SKM-1 treated with dmso at 0.1 percent for 144 hours (cell line): Measurements from ENCODE around the gene CRYBA2.
A peak's percentile ranks its signal among the peaks of the same experiment; 100 is the strongest.

Experiments
- DNase-seq: peaks from one replicate; lab custom pipeline; 2025; ENCODE audit not compliant: unreplicated experiment; lab: John Stamatoyannopoulos, UW

The CRYBA2 gene

GRCh38 chr2:218993345-218994315 is at the start of gene CRYBA2:
Gene CRYBA2 (minus strand): TSS chr2:218993422. CDS start chr2:218993176, 246 bp downstream.
- no peak for DNase-seq

- DNase-seq: no peak
Observed at GRCh38 chr2:219042750-219043149, 49.5 kb upstream of the CRYBA2 start.

GRCh38 chr2:219042157-219042556 is 48.9 kb upstream of the CRYBA2 start:
- no peak for DNase-seq

GRCh38 chr2:219041252-219041651 is 48.0 kb upstream of the CRYBA2 start, which contains the start of gene CFAP65:
Gene CFAP65 (minus strand): TSS chr2:219041516. CDS start chr2:219039048, 2,468 bp downstream.
- no peak for DNase-seq

GRCh38 chr2:219038600-219038999 is 45.4 kb upstream of the CRYBA2 start:
- DNase-seq: no peak

GRCh38 chr2:219037783-219038499 is 44.7 kb upstream of the CRYBA2 start:
- DNase-seq: no peak

- DNase-seq: no peak
Observed at GRCh38 chr2:219035942-219036341, 42.7 kb upstream of the CRYBA2 start.

GRCh38 chr2:219034823-219035222 is 41.6 kb upstream of the CRYBA2 start:
- no peak for DNase-seq

GRCh38 chr2:219032051-219032745 is 39.0 kb upstream of the CRYBA2 start:
- no peak for DNase-seq

GRCh38 chr2:219031005-219031738 is 38.0 kb upstream of the CRYBA2 start:
- no peak for DNase-seq

GRCh38 chr2:219030177-219030940 is 37.1 kb upstream of the CRYBA2 start:
- DNase-seq: no peak

- peak; percentile 58 for DNase-seq
Observed at GRCh38 chr2:219029829-219030165, 36.6 kb upstream of the CRYBA2 start.

- DNase-seq: no peak
Observed at GRCh38 chr2:219028996-219029828, 36.0 kb upstream of the CRYBA2 start.

GRCh38 chr2:219028141-219028540 is 34.9 kb upstream of the CRYBA2 start:
- DNase-seq: no peak

GRCh38 chr2:219027511-219028055 is 34.4 kb upstream of the CRYBA2 start:
- DNase-seq: no peak

- DNase-seq: no peak
Observed at GRCh38 chr2:219026946-219027345, 33.7 kb upstream of the CRYBA2 start.

- no peak for DNase-seq
Observed at GRCh38 chr2:219025637-219026585, 32.7 kb upstream of the CRYBA2 start.

GRCh38 chr2:219024059-219024458 is 30.8 kb upstream of the CRYBA2 start:
- no peak for DNase-seq
